Stomach (tissue), 4 donors: Measurements from ENCODE around the gene RCAN2.

Experiments
- CTCF ChIP-seq, 7 experiments: fragments of 450-650 bp in 4 of 7; fragments of 200-600 bp in 3 of 7; sonication (generic) in 3 of 7; IDR thresholded peaks; one replicate each; pipeline ENCODE4 v1.5.1; 2016 to 2019; ENCODE audit warnings: antibody characterized with exemption in 7 of 7, control low read depth in 2 of 7, mild to moderate bottlenecking in 1 of 7
- POLR2A ChIP-seq, 4 donors: fragments of 450-650 bp; IDR thresholded peaks; one replicate each; pipeline ENCODE4 v1.6.1; 2016; ENCODE audit warnings: antibody characterized with exemption in 4 of 4, control low read depth in 2 of 4, mild to moderate bottlenecking in 1 of 4, moderate library complexity in 1 of 4
- POLR2AphosphoS5 ChIP-seq, 3 donors: sonication (generic); formaldehyde crosslinking; IDR thresholded peaks; one replicate each; pipeline ENCODE4 v1.6.1; 2016; ENCODE audit warnings: antibody characterized with exemption in 3 of 3

- TF ChIP-seq CTCF (IDR thresholded peaks at IDR 0.05) (no peak), POLR2A (IDR thresholded peaks at IDR 0.05) (no peak), POLR2AphosphoS5 (IDR thresholded peaks at IDR 0.05) (no peak)
Measured at GRCh38 chr6:46240866-46241565, 250.2 kb downstream of the RCAN2 start.
